Breast epithelium (tissue), 3 donors: ENCODE results near the gene COL7A1.

Experiments
- POLR2A ChIP-seq: fragments of 450-650 bp; IDR thresholded peaks from one replicate; pipeline ENCODE4 v1.6.1; 2016; ENCODE audit warnings: antibody characterized with exemption, mild to moderate bottlenecking, moderate library complexity
- POLR2AphosphoS5 ChIP-seq, 3 donors: sonication (generic); formaldehyde crosslinking; IDR thresholded peaks; one replicate each; pipeline ENCODE4 v1.6.1; 2017; ENCODE audit warnings: antibody characterized with exemption in 3 of 3
- TF ChIP-seq, protein P1 (sequence below), 3 donors: fragments of 450-650 bp; IDR thresholded peaks; one replicate each; pipeline ENCODE4 v1.5.1; 2016 to 2017; ENCODE audit warnings: antibody characterized with exemption in 3 of 3, mild to moderate bottlenecking in 3 of 3, moderate library complexity in 3 of 3

GRCh38 chr3:48631516-48632448 lies 36.7 kb upstream of the COL7A1 start:
- TF ChIP-seq POLR2A (no peak), POLR2AphosphoS5 (IDR thresholded peaks at IDR 0.05) (no peak)
- TF ChIP-seq, protein P1, sequence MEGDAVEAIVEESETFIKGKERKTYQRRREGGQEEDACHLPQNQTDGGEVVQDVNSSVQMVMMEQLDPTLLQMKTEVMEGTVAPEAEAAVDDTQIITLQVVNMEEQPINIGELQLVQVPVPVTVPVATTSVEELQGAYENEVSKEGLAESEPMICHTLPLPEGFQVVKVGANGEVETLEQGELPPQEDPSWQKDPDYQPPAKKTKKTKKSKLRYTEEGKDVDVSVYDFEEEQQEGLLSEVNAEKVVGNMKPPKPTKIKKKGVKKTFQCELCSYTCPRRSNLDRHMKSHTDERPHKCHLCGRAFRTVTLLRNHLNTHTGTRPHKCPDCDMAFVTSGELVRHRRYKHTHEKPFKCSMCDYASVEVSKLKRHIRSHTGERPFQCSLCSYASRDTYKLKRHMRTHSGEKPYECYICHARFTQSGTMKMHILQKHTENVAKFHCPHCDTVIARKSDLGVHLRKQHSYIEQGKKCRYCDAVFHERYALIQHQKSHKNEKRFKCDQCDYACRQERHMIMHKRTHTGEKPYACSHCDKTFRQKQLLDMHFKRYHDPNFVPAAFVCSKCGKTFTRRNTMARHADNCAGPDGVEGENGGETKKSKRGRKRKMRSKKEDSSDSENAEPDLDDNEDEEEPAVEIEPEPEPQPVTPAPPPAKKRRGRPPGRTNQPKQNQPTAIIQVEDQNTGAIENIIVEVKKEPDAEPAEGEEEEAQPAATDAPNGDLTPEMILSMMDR (IDR thresholded peaks at IDR 0.05): no peak
